HepG2 (cell line): ENCODE results near the gene RABGAP1L. TPM values are rescaled to one million over a fixed set of nuclear protein-coding genes. Genes with fewer than 3 reads are reported as not detected.

Experiments used
- ATAC-seq: fragments of 200-7000 bp; cut with Tn5 transposase; 3 replicates; pipeline ENCODE4 v1.9.1; 2020; ENCODE audit warnings: mild to moderate bottlenecking, moderate library complexity
- BruUV-seq: library from RNA; stranded (reverse); fragments of 400-500 nt; replicated peaks from 2 replicates; lab custom pipeline; 2021; lab: Mats Ljungman, UMichigan
- CTCF ChIA-PET: fragments of 300-600 bp; formaldehyde crosslinking; extraction: SDS; loops from one replicate; lab custom pipeline; 2021; ENCODE audit warnings: low total read pairs, inconsistent platforms, low intra/inter-chr PET ratio; lab: Yijun Ruan, JAX
- POLR2A ChIA-PET: fragments of 350-600 bp; sonication (Branson Sonifier 250); formaldehyde crosslinking; loops from one replicate; lab custom pipeline; 2020; ENCODE audit warnings: antibody characterized with exemption, inconsistent platforms; lab: Yijun Ruan, JAX
- DNase-seq: peaks from one replicate; pipeline ENCODE4 v3.0.0-alpha.2; 2015; ENCODE audit warnings: low spot score
- FAIRE-seq: peaks from 3 replicates; lab custom pipeline; 2011; peaks lifted over from hg19 to GRCh38; lab: Jason Lieb, UNC
- H2AFZ ChIP-seq: one replicate; pipeline ENCODE4 v1.6.1; 2011; ENCODE audit warnings: low read length, inconsistent platforms
- H3K27ac ChIP-seq: fragments of 300-600 bp; 3 replicates; pipeline ENCODE4 v1.8.0; 2011; ENCODE audit warnings: mixed run types, mild to moderate bottlenecking, mixed read lengths, low read length, inconsistent platforms; ENCODE audit not compliant: insufficient read depth; ENCODE audit errors: extremely low read length
- H3K27me3 ChIP-seq, 2 experiments: fragments of 200-600 bp in 1 of 2; 2 replicates in 1 of 2; 3 replicates in 1 of 2; pipeline versions ENCODE4 v1.6.0 to v1.8.0; 2011; ENCODE audit warnings: low read length in 2 of 2, mild to moderate bottlenecking in 2 of 2, moderate library complexity in 2 of 2, inconsistent platforms in 1 of 2; ENCODE audit not compliant: insufficient read depth in 2 of 2, control insufficient read depth in 1 of 2
- H3K36me3 ChIP-seq, 2 experiments: fragments of 200-600 bp in 1 of 2; replicated peaks in 1 of 2; 2 replicates in 1 of 2; 3 replicates in 1 of 2; pipeline versions ENCODE4 v1.5.1 to v1.8.0; 2011; ENCODE audit warnings: low read length in 2 of 2, inconsistent platforms in 1 of 2; ENCODE audit not compliant: insufficient read depth in 2 of 2, control insufficient read depth in 1 of 2
- H3K4me1 ChIP-seq: 2 replicates; pipeline ENCODE4 v1.5.1; 2012; ENCODE audit warnings: low read length, inconsistent platforms; ENCODE audit not compliant: insufficient read depth
- H3K4me2 ChIP-seq: 2 replicates; pipeline ENCODE4 v1.6.0; 2011; ENCODE audit warnings: low read depth, low read length, inconsistent platforms
- H3K4me3 ChIP-seq, 3 experiments: fragments of 200-600 bp in 1 of 3; sonication (generic), shearing (Covaris generic) in 1 of 3; replicated peaks in 1 of 3; 2 replicates each; pipeline ENCODE4 v1.5.1; 2011 to 2016; ENCODE audit warnings: low read length in 3 of 3, inconsistent platforms in 2 of 3, low read depth in 2 of 3, mild to moderate bottlenecking in 2 of 3, control low read depth in 1 of 3, mixed read lengths in 1 of 3; ENCODE audit not compliant: insufficient read depth in 1 of 3
- H3K79me2 ChIP-seq: one replicate; pipeline ENCODE4 v1.6.1; 2011; ENCODE audit warnings: low read length, inconsistent platforms; ENCODE audit not compliant: insufficient read depth
- H3K9ac ChIP-seq: 2 replicates; pipeline ENCODE4 v1.6.0; 2011; ENCODE audit warnings: mild to moderate bottlenecking, low read depth, low read length, inconsistent platforms; ENCODE audit not compliant: insufficient read depth
- H3K9me3 ChIP-seq: 2 replicates; pipeline ENCODE4 v1.5.1; 2012; ENCODE audit warnings: mild to moderate bottlenecking, low read length
- H4K20me1 ChIP-seq: 2 replicates; pipeline ENCODE4 v1.6.0; 2011; ENCODE audit warnings: inconsistent platforms, mild to moderate bottlenecking, low read length, moderate library complexity; ENCODE audit not compliant: insufficient read depth
- E2F5 ChIP-seq: sonication (generic); formaldehyde crosslinking; conservative IDR thresholded peaks from 2 replicates; pipeline ENCODE4 v1.4.0; 2020; ENCODE audit warnings: missing genetic modification reagents
- JDP2 ChIP-seq: sonication (generic); formaldehyde crosslinking; IDR thresholded peaks from 2 replicates; pipeline ENCODE4 v1.8.1; 2022; ENCODE audit warnings: missing genetic modification reagents, borderline replicate concordance
- KLF15 ChIP-seq: sonication (generic); formaldehyde crosslinking; IDR thresholded peaks from 2 replicates; pipeline ENCODE4 v1.8.1; 2023; ENCODE audit warnings: borderline replicate concordance, mild to moderate bottlenecking, inconsistent platforms, missing genetic modification reagents, mixed read lengths
- NFKB2 ChIP-seq: sonication (generic); formaldehyde crosslinking; IDR thresholded peaks from 2 replicates; pipeline ENCODE4 v1.4.0; 2020; ENCODE audit warnings: missing genetic modification reagents, borderline replicate concordance
- PRDM15 ChIP-seq: sonication (generic); formaldehyde crosslinking; IDR thresholded peaks from 2 replicates; pipeline ENCODE4 v1.4.0; 2020; ENCODE audit warnings: missing genetic modification reagents
- TBX3 ChIP-seq: fragments of 450-650 bp; IDR thresholded peaks from 2 replicates; pipeline ENCODE4 v1.6.1; 2017; ENCODE audit warnings: antibody characterized with exemption, mild to moderate bottlenecking, inconsistent platforms, borderline replicate concordance
- ZBTB8A ChIP-seq: sonication (generic); formaldehyde crosslinking; IDR thresholded peaks from 2 replicates; pipeline ENCODE4 v1.4.0; 2020; ENCODE audit warnings: mild to moderate bottlenecking, low read depth, missing genetic modification reagents, borderline replicate concordance
- ZFP37 ChIP-seq: sonication (generic); formaldehyde crosslinking; IDR thresholded peaks from 2 replicates; pipeline ENCODE4 v1.4.0; 2020; ENCODE audit warnings: missing genetic modification reagents, borderline replicate concordance
- ZKSCAN5 ChIP-seq: sonication (generic); formaldehyde crosslinking; IDR thresholded peaks from 2 replicates; pipeline ENCODE4 v1.5.1; 2020; ENCODE audit warnings: mild to moderate bottlenecking, missing genetic modification reagents
- ZMYM4 ChIP-seq: sonication (generic); formaldehyde crosslinking; IDR thresholded peaks from 2 replicates; pipeline ENCODE4 v1.8.1; 2023; ENCODE audit warnings: mild to moderate bottlenecking, missing genetic modification reagents
- ZNF282 ChIP-seq: fragments of 450-650 bp; IDR thresholded peaks from 2 replicates; pipeline ENCODE4 v1.6.1; 2018; ENCODE audit not compliant: partially characterized antibody
- ZNF296 ChIP-seq: sonication (generic); formaldehyde crosslinking; conservative IDR thresholded peaks from 2 replicates; pipeline ENCODE4 v1.5.0; 2020; ENCODE audit warnings: mild to moderate bottlenecking, missing genetic modification reagents
- ZNF510 ChIP-seq: sonication (generic); formaldehyde crosslinking; IDR thresholded peaks from 2 replicates; pipeline ENCODE4 v1.4.0; 2020; ENCODE audit warnings: low read depth, mild to moderate bottlenecking, missing genetic modification reagents
- WGBS: methylation state at CpG from one replicate; pipeline ENCODE4 v1.1.6; 2017; ENCODE audit warnings: low lambda C conversion rate; 5-methylcytosine and 5-hydroxymethylcytosine counted together
- in situ Hi-C: cut with HindIII; loops from 2 replicates; pipeline ENCODE4 v1.10.0; 2017; ENCODE audit warnings: low pct_unique_long_range_greater_than_20kb; ENCODE audit not compliant: extremely low pct_ligation_motif_present
- intact Hi-C: fragments of 100-400 bp; cut with micrococcal nuclease; formaldehyde crosslinking; loops from one replicate; pipeline ENCODE4 v1.10.0; 2022; ENCODE audit not compliant: unreplicated experiment
- polyA plus RNA-seq, 8 experiments: library from polyadenylated mRNA; depleted of rRNA in 3 of 8; stranded (reverse) in 7 of 8; unstranded in 1 of 8; fragments of >200 nt; fragmentation: Illumina TruSeq in 4 of 8; extraction: Trizol in 4 of 8; gene quantifications; 2 replicates each; pipeline versions ENCODE4 v1.2.1 to v1.2.3, GENCODE V29; 2011 to 2016; ENCODE audit warnings: low read depth in 4 of 8, missing spikeins in 1 of 8, mixed read lengths in 1 of 8; ENCODE audit not compliant: insufficient read depth in 1 of 8
- total RNA-seq, 5 experiments: library from RNA; depleted of rRNA; stranded (reverse); fragments of >200 nt; fragmentation: Illumina TruSeq; extraction: Trizol; gene quantifications; 2 replicates each; pipeline ENCODE4 v1.2.3, GENCODE V29; 2016; ENCODE audit warnings: low read depth in 1 of 5
- TF ChIP-seq, protein P1 (sequence below): IDR thresholded peaks from 2 replicates; pipeline ENCODE4 v1.6.1; 2012; ENCODE audit warnings: inconsistent platforms
- TF ChIP-seq, protein P2 (sequence below): sonication (generic); formaldehyde crosslinking; IDR thresholded peaks from 2 replicates; pipeline ENCODE4 v1.4.0; 2020; ENCODE audit warnings: missing genetic modification reagents

RABGAP1L gene
- total and polyA plus RNA-seq, 2 of the 13 experiments (the other 11 are each of a cell fraction or from before 2014, with no cell fraction given), result 7.9 to 22.6 TPM

GRCh38 chr1:174997041-174997440 is 837.7 kb downstream of the RABGAP1L start (continued):
- TF ChIP-seq JDP2 (CRISPR knock-in tag) (no peak), ZNF296 (CRISPR knock-in tag) (no peak), KLF15 (no peak), ZNF282 (no peak), E2F5 (no peak)

GRCh38 chr1:174998569-174999215 is 839.4 kb downstream of the RABGAP1L start:
- WGBS, result under 1% methylated on average over 18 of the region's 19 CpGs
- peak overlapping the region; percentile 68 to 92 (median 79) for H3K4me3 ChIP-seq
- H4K20me1 ChIP-seq, result peaks cover 4% of the 10 kb centered on the region; the same call in 1 of the 2 replicates
- FAIRE-seq (no peak), DNase-seq (peak; percentile 72), ATAC-seq (peak; percentile 19)
- H3K36me3 ChIP-seq, result no peaks in the 10 kb centered on the region; a peak in 2 of 5 replicates
- in situ Hi-C loops, result loop anchor here (5.0 to 25.0 kb wide), 2 partner anchors 226 to 736 kb away; no protein-coding TSS in a partner anchor
- no TSS peak for BruUV-seq
- ChIA-PET CTCF (interaction anchor here (2.3 kb wide), 1 partner anchor 229 kb away, joined by 26 read pairs; no protein-coding TSS in a partner anchor), POLR2A (interaction anchor here (0.6 to 3.8 kb wide), 24 partner anchors 9 to 1284 kb away, joined by 3 to 124 read pairs (median 4); partner anchors contain the start of genes COP1, KLHL20, MRPS14 and ZBTB37)
- H3K79me2 ChIP-seq, result peaks cover 36% of the 10 kb centered on the region
- peak overlapping the region; percentile 98 for H3K9ac ChIP-seq
- H2AFZ ChIP-seq, result no peak overlapping the region
- H3K4me2 ChIP-seq, result peak overlapping the region; percentile 80
- peak overlapping the region; percentile 98 for H3K27ac ChIP-seq
- peaks cover 66% of the 10 kb centered on the region for H3K4me1 ChIP-seq
- no peaks in the 10 kb centered on the region; a peak in 1 of 5 replicates for H3K27me3 ChIP-seq
- intact Hi-C loops, result loop anchor here (1.0 to 5.0 kb wide), 4 partner anchors 46 to 731 kb away; no protein-coding TSS in a partner anchor
- no peaks in the 10 kb centered on the region for H3K9me3 ChIP-seq
- TF ChIP-seq ZFP37 (no peak; the same call in 1 of the 2 replicates), NFKB2 (no peak), TBX3 (peak; percentile 73; the same call in 1 of the 2 replicates), ZNF510 (CRISPR knock-in tag) (no peak), ZBTB8A (no peak), PRDM15 (0 out of 2 replicates have a peak, but pooled peaks have one; percentile 26), ZKSCAN5 (no peak), ZMYM4 (CRISPR knock-in tag) (no peak)
- TF ChIP-seq, protein P1, sequence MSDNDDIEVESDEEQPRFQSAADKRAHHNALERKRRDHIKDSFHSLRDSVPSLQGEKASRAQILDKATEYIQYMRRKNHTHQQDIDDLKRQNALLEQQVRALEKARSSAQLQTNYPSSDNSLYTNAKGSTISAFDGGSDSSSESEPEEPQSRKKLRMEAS, result no peak
- TF ChIP-seq, protein P2, sequence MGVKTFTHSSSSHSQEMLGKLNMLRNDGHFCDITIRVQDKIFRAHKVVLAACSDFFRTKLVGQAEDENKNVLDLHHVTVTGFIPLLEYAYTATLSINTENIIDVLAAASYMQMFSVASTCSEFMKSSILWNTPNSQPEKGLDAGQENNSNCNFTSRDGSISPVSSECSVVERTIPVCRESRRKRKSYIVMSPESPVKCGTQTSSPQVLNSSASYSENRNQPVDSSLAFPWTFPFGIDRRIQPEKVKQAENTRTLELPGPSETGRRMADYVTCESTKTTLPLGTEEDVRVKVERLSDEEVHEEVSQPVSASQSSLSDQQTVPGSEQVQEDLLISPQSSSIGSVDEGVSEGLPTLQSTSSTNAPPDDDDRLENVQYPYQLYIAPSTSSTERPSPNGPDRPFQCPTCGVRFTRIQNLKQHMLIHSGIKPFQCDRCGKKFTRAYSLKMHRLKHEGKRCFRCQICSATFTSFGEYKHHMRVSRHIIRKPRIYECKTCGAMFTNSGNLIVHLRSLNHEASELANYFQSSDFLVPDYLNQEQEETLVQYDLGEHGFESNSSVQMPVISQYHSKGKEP (CRISPR knock-in tag), result no peak
